HG02885 (cell line): ENCODE data around the gene DHX58.
"Not testable (repeated sequence)": the region's sequence is repeated elsewhere in the genome, so short reads cannot be mapped to it uniquely, and the experiment has no call there.

Source experiments
- ATAC-seq: cut with Tn5 transposase; IDR thresholded peaks from one replicate; pipeline ENCODE4 v1.9.1; 2021; ENCODE audit warnings: mild to moderate bottlenecking; ENCODE audit not compliant: unreplicated experiment, poor library complexity

DHX58 gene

DNA sequence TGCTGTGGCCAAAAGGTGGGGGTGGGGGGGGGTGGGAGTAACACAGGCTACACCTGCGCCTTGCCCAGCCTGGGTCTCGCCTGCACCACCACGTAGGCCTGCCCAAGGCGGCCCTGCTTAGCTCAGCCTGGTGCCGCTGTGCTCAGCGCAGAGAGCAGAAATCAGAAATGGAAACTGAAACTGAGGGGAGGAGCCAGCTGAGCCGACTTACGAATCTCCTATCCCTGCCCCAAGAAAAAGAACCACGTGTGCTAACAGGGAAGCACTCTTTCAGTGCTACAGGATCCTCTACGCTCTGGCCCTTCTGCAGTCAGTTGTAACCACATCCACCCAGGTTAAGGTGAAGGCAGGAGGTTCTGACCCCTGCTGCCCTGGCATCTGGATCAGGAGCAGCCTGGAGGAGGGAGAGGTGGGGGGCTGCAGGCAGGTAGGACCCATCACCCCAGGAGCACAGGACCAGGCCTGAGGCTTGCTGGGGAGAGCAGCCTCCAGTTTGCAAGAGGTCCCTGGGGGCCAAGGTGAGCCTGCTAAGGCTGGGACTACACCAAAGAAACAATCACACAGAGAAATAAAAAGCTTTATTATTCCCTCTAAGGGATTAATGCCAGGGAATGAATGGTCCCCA is at the start of gene DHX58:
Gene DHX58, minus strand, starts transcription at position 163 of the 625 bp plus-strand sequence. CDS start 822 bp downstream, outside the sequence.
- ATAC-seq = peak; percentile 74

DNA sequence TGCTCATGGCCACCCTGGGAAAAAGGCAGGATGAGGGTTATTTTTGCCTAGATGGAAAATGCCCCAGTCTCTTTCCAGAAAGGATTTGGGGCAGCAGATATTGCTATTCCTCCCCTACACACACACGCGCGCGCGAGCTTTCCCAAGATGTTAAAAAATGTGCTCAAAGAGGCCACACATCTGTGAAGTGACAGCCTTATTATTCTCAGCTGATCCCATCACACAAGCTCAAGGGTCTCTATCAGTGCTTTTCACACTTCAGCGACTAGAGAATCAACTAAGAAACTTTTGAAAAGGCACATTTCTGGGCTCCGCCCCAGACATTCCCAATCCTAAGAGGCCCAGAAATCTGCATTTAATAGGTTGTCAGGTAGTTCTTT is 48.0 kb upstream of the DHX58 start:
- ATAC-seq = no peak

DNA sequence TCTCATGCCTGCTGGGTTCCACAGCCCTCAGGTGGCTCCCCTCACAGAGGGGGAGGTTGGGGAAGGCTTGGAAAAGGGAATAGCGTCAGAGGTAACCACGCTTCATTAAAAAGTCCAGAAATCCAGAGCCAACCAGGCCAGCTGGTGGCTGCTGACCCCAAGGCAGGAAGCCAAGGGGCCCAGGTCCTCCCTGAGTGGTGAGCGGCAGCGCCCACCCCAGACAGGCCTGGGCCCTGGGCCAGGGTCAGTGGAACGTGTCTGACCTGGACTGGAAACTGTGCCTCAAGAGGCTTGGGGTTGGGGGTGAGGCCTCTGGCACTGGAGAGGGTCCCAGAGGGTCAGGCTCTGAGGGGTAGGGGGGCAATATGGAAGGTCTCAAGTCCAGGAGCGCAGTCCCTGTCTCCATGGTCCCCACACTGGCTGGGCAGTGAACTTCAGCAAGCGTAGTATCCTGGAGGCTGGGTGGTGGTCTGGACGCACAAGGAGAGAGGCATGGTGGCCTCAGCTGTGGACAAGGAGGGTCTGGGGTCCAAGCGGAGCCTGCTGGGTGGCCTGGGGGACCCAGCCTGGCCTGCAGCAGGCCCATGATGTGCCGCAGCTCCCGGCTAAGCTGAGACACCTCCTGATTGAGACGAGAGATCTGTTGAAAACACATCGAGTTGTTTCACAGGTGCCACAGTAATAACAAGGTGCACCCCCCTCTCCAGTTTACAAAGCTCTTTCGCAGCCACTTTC is 47.4 kb upstream of the DHX58 start:
- ATAC-seq = no peak

DNA sequence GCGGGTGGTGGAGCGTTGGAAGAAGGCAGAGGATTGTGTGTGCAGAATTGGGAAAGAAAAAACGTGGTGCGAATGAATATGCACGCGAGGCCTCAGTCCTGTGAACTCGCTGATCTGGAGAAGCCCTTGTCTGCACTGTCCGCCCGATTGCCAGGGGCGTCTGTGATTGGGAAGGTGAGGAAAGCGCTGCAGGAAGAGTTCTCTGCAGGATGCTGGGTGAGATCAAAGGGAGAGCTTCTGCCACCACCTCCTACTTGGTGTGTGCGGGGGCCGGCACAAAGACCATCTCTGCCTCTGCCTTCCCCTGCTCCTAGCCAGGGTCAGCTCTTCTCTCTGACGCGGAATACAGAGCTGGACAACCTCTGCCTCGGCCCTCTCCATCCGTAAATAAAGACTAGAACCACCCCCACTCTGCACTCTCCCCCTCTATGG is 43.1 kb upstream of the DHX58 start:
- no peak for ATAC-seq

DNA sequence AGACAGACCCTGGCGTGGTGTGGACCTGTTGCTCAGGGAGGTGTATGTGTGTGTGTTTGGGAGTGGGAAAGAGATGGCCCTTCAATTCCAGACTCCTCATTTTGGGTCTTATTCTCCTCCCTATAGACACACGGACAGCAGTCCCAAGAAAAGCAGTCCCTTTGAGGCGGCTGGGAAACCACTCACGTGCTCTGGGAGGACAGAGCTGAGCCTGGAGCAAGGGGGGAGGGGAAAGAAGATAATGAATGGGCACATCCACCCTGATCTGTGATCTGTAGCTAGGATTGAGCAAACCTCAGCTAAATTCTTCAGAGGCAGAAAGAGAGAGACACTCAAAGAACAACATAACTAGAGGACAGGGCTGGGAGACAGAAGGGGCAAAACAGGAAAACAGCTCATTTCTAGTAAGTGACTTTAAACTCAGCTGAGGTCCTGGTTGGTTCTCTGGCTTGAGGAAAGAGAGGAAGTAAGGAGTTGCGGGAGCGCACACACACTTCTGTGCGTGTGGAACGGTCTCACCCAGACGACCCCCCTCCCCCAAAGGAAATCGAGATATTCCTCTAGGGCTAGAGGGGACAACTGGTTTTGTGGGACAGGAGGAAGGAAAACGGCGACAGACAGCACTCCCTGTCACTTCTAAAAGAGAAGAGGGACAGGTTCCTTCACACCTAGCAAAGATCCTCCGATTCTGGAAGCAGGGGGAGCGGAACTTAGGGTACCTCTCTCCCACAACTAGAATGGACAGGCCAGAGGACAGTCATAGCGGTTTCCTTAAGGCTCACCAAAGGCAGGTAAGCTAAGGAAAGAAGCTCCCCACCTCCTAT is 41.6 kb upstream of the DHX58 start:
- no peak for ATAC-seq

DNA sequence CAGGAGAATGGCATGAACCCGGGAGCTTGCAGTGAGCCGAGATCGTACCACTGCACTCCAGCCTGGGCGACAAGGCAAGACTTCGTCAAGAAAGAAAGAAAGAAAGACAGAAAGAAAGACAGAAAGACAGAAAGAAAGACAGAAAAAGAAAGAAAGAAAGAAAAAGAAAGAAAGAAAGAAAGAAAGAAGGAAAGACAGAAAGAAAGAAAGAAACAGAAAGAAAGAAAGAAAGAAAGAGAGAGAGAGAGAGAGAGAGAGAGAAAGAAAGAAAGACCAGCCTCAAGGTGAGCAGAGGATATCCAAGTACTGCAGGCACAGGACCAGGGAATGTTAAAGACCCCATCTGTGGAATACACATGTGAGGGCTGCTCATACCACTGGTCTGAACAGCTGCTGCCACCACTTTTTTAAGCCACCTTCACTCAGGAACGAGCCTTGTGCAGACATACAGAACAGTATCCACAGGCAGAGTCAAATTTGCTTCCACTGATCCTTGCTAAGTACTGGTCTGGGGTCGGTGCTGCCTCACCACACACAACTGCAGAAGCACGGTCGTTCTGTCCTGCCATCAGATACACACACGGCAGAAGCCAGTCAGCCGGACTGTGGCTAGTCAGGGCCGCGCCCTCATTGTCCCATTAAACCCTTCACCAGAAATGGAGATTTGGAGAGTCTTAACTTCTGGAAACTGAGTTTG is 34.5 kb upstream of the DHX58 start:
- ATAC-seq = no peak

DNA sequence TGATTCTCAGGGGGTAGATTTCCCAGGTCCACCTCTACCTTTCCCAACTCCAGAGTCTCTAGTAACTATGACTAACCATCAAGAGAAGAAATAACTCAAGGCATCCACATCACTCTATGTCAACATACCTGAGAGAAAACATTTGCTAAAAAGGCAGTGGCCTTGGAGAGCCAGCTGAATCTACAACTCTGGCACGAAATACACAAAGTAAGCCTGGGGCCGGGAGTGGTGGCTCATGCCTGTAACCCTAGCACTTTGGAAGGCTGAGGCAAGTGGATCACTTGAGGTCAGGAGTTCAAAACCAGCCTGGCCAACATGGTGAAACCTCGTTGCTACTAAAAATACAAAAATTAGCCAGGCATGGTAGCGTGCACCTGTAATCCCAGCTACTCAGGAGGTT is 30.6 kb upstream of the DHX58 start:
- not testable (repeated sequence) for ATAC-seq

DNA sequence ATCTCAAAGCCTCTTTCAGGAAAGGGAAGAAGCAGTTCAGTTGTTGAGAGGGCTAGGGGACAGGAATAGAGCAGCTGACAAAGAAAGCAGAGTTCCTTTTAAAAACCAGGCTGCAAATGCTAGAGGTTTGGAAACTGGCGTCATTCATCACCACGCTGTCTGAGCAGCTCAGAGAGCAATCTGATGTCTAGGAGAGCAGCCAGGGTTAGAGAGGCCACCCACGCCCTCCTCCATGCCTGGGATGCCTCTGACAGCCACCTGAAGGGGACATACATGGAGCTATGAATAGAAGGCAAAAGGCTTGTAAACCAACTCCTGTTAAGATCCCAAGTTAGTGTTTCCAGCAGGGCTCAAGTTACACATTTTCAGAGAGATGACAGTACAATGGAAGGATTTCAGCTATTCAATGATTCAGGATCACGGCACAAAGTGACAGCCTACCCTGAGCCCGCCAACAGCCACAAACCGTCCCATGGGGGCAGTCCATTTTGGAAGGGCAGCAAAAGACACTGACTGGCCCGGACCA is 29.9 kb upstream of the DHX58 start:
- ATAC-seq = no peak

DNA sequence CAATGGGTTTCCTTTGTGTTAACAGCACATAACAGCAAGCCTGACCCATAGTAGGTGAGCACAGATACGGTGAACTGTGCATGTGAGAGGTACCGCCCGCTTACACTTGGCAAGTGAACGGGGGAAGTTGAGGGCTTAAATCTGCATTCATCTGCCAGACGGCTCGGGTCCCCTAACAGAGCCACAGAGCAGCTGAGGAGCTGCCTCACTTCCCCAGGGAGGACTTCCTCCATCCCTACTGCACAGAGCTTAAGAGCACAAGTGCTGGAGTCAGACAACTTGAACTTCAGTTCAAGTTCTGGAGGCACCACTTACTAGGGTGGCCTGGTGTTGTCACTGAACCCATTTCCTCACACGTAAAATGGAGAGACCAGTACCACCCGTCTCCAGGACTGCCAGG is 28.9 kb upstream of the DHX58 start:
- ATAC-seq = no peak

DNA sequence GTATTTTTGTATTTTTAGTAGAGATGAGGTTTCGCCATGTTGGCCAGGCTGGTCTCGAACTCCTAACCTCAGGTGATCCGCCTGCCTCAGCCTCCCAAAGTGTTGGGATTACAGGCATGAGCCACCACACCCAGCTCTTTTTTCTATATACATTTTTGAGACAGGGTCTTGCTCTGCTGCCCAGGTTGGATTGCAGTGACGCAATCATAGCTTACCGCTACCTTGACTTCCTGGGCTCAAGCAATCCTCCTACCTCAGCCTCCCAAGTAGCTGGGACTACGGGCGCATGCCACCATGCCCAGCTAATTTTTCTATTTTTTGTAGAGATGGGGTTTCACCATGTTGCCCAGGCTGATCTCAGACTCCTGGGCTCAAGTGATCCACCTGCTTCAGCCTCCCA is 28.2 kb upstream of the DHX58 start:
- ATAC-seq = not testable (repeated sequence)

DNA sequence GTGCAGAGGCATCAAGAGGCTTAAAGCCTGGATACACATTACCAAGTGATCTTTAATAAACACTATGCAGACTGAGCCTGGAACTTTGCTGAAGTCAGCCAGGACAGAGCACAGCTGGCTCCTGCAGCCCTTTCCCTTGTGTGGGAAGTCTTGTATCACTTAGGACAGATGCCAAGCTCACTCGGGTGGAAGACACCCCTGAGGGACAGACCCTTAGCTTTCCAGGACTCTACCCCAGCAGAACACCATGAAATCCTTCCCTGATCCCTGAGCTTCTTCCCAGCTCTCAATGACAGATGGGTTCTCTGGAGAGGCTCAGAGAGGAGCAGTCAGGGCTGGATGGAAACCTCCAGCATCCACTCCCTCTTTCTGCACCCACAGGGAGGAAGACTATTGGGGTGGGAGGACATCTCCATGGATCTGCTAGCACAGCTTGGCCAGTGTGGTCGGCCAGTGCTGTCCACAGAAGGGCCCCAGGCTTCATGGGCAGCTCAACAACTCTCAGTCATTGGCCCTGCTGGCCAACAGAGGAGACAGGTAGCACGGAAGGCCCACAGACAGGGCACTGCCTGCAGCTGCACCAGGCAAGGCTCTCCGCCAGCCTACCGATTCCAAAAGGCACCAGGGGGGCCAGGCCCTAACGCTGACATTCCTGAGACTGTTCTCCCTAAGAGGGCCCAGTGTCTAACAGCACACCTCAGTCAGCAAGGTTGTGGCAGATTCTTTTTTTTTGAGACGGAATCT is 26.4 kb upstream of the DHX58 start:
- ATAC-seq = no peak

DNA sequence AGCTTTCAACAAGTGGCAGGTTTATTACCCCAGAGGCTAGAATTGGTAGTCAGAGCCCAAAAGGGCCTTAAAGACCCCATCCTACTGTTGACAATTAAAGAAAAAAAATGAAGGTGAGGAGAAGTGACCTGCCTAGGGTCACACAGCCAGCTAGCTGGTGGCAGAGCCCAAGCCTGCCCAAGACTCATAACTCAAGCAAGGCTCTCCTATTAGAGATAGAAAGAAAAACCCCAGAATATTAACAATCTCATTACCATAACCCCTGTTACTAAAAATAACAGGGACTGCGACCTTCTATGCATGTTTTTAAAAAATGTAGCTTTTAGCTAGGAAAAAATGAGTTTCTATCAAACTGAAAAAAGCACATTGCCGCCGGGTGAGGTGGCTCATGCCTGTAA is 24.1 kb upstream of the DHX58 start:
- ATAC-seq = no peak

DNA sequence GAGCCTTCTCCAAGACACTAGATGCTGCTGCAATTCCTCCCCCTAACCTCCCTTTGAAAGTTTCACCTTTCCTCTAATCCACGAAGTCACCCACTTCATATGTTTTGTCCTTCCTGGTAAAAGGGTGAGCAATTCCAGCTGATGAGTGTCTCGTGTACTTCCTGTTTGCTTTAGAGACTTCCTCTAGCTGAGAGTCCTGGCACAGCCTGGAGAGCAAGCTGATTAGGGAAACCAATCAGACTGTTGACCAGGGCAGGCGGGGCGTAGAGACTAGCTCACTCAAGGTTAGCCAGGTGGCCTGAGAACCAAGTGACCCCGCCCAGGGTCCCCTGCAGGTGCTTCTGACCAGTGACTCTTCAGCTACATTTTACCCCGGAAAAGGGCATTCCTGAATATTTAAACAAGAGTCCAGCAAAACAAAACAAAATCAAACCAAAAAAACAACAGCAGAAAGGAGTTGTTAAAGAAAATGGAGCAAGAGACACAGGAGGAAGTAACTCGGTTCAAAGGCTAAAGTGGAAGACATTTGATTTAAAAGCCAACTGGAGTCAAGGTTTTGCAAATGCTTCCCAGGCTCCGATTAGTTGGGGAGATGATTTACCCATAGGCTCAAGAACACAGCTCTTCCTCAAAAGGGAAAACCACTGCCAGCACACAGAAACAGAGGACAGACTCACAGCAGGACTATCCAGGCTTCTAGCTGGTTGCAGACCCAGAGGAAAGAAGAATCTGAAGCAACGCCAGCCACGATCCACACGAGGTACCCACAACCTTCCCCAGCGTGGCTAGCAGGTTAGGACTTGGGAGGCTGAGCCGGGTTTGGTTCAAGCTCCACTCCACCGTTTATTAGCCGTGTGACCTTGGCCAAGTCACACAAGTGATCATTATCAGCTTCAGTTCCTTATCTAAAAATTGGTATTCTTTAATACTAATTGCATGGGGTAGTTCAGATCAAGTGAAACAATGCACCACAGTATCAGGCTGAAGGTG is 23.4 kb upstream of the DHX58 start:
- ATAC-seq = no peak

DNA sequence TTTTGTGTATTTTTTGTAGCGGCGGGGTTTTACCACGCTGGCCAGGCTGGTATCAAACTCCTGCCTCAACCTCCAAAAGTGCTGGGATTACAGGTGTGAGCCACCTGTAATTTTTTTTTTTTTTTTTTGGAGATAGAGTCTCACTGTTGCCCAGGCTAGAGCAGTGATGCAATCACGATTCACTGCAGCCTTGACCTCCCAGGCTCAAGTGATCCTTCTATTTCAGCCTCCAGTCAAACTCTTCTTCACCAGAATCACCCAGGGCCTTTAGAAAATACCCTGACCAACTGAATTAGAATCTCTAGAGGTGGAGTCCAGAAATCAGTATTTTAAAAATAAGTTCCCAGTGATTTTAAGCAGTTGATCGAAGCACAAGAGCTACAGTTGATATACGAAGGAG is 22.6 kb upstream of the DHX58 start:
- no peak for ATAC-seq

DNA sequence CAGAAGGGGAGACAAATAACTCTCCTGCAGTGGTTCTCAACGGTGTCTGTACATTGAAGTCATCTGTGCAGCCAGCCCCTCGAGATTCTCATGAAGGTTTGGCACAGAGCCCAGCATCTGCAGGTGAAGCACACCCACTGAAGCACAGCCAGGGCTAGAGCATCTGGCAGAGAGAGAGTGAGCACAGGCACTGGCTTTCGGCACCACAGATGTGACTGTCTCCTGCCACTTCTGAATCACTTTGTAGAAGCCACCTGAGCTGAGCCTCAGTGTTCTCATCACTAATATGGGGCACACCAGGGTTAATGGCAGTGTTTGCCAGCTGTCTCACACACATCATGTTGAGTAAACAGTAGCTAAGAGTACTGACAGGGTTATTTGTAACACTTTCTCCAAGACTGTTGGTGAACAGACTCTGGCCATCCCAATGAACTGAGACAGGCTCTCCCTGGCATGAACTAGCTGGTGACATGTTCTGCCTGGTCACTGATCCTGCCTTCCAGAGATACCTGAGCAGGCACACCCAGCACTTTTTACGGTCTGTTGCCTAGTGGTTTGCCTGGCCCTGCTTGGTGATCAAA is 21.0 kb upstream of the DHX58 start:
- ATAC-seq = peak; percentile 40

DNA sequence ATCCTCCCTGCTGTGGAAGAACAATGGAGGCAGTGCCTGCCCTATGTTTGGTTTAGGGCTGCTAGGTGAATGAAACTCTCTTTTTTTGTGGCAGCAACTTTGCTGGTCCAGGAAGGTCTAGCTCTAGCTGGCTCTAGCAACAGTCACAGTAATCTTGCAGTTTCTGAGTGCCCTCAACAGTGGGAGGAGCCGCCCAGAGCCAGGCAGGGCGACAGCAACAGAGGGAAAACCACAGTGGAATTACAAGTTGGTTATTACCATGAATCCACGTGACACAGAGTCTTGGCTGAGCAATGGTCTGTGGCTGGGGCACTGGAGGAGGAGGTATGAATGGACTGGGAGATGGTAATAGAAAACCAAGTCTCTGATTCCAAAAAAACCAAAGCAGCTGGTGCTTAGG is 20.4 kb upstream of the DHX58 start:
- ATAC-seq = no peak

DNA sequence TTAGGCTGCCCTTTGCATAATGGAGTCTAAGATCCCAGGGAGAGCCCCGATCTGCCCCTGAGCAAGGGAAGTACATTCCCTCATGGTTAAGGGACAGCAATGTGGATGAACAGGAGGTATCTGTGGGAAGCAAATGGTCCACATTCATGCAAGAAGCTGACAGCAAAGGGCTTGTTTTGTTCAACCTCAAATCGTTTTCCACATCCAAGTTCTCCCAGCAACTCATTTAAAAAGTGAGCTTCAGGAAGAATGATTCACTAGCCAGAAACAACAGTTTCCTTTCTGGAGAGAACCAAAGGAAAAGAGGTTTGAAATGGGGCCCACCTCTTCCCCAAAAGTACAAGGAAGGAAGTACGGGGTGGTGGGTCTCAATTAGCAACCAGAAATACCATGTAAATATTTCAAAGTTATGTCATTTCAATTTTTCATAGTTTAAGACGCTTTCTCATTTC is 19.5 kb upstream of the DHX58 start:
- no peak for ATAC-seq

DNA sequence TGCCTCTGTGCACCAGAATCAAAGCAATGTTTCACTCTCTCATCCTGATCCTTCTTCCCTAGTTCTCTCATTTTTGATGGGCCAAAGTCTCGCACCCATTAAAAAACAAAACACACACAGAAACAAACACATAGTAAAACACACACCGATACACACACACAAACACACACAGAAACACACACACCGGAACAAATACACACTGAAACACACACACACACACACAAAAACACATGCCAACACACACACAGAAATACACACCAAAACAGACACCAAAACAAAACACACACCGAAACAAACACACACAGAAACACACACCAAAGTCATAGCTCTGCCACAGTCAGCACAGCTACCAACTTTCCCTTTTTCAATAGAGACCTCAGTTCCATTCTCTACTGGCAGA is 18.7 kb upstream of the DHX58 start:
- no peak for ATAC-seq
